Neural crest cell (in vitro differentiated cells): Measurements from ENCODE around the gene IL3. TPM values are rescaled to one million over a fixed set of nuclear protein-coding genes. Genes with fewer than 3 reads are reported as not detected.

Experiments used
- DNase-seq: peaks from one replicate; pipeline ENCODE4 v3.0.0; 2021; ENCODE audit warnings: low read depth, mixed read lengths, low spot score
- H3K27ac Mint-ChIP-seq: one replicate; pipeline ENCODE4 v1.8.0; 2021; ENCODE audit warnings: mild to moderate bottlenecking, mixed read lengths; ENCODE audit not compliant: unreplicated experiment
- H3K27me3 Mint-ChIP-seq: 2 replicates; pipeline ENCODE4 v1.8.0; 2021; ENCODE audit warnings: low read depth, mild to moderate bottlenecking, mixed read lengths
- H3K36me3 Mint-ChIP-seq: 2 replicates; pipeline ENCODE4 v1.8.0; 2021; ENCODE audit warnings: low read depth, mild to moderate bottlenecking, mixed read lengths
- H3K4me1 Mint-ChIP-seq: 2 replicates; pipeline ENCODE4 v1.8.0; 2021; ENCODE audit warnings: mixed read lengths
- H3K4me3 Mint-ChIP-seq: one replicate; pipeline ENCODE4 v1.8.0; 2021; ENCODE audit warnings: mild to moderate bottlenecking, mixed read lengths
- H3K9me3 Mint-ChIP-seq: 2 replicates; pipeline ENCODE4 v1.8.0; 2021; ENCODE audit warnings: mixed read lengths
- CTCF ChIP-seq: fragments of 200-600 bp; sonication (generic); conservative IDR thresholded peaks from 2 replicates; pipeline ENCODE4 v1.5.0; 2021; ENCODE audit warnings: antibody characterized with exemption, mild to moderate bottlenecking
- total RNA-seq: library from RNA; stranded (reverse); gene quantifications from 2 replicates; pipeline ENCODE4 v1.2.1, GENCODE V29; 2021

IL3 gene
- total RNA-seq, 1 donor from 2014 or later: not detected

- H3K4me3 Mint-ChIP-seq: no peak overlapping the region
- no peak for DNase-seq
- H3K27ac Mint-ChIP-seq: peak overlapping the region; percentile 21
- H3K9me3 Mint-ChIP-seq: no peaks in the 10 kb centered on the region
- H3K27me3 Mint-ChIP-seq: no peaks in the 10 kb centered on the region
- H3K36me3 Mint-ChIP-seq: no peaks in the 10 kb centered on the region
- no peaks in the 10 kb centered on the region for H3K4me1 Mint-ChIP-seq
- TF ChIP-seq CTCF: no peak
These were observed 9.5 kb upstream of the IL3 start for GRCh38 chr5:132050661-132051552.

DNA sequence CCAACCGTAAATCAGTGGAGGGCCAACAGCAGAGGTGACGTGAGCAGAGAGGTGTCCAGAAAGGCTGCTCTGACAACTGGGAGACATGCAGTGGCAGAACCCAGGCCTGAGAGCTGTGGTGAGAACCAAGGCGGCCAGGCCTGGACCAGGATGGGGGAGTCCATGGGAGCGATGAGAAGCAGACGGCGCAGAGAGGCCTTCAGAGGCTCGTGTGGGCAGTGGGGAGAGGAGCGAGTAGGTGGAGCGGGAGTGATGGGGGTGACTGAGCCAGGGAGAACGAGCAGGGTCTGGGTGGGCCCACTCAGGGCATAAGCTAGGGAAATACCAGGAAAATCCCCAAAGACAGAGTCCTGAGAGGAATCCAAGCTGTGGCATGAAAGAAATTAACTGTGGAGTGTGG, 7.9 kb upstream of the IL3 start:
- Mint-ChIP-seq H3K4me1 (no peaks in the 10 kb centered on the region), H3K9me3 (no peaks in the 10 kb centered on the region), H3K27me3 (no peaks in the 10 kb centered on the region), H3K27ac (no peak overlapping the region), H3K4me3 (no peak overlapping the region), H3K36me3 (no peaks in the 10 kb centered on the region)
- no peak for DNase-seq
- TF ChIP-seq CTCF: no peak

DNA sequence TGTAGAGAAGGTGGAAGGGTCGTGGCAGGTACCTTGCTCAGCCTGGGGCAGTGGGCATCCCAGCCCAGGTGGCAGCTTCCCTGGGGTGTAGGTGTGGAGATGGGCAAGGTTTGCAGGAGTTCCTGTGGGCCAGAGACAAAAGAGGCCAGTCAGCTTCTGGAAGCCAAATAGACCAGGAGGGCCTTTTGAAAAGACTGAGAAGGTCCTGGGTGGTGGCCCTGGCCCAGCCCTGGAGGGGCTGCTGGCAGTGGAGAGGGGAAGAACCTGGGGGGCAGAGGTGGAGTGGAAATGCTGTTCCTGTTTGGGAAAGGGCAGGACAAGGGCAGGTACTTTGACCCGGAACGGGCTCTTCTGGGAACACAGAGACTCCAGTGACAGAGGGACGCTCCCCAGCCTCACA, 7.0 kb upstream of the IL3 start:
- DNase-seq: no peak
- Mint-ChIP-seq H3K27ac (no peak overlapping the region), H3K4me3 (no peak overlapping the region), H3K4me1 (no peaks in the 10 kb centered on the region), H3K9me3 (no peaks in the 10 kb centered on the region), H3K36me3 (no peaks in the 10 kb centered on the region), H3K27me3 (no peaks in the 10 kb centered on the region)
- TF ChIP-seq CTCF: no peak

GRCh38 chr5:132054031-132054696, 6.3 kb upstream of the IL3 start:
- no peak for TF ChIP-seq CTCF
- DNase-seq: no peak
- peak overlapping the region; percentile 86 for H3K27ac Mint-ChIP-seq
- H3K4me1 Mint-ChIP-seq: no peaks in the 10 kb centered on the region
- H3K4me3 Mint-ChIP-seq: no peak overlapping the region
- no peaks in the 10 kb centered on the region for H3K36me3 Mint-ChIP-seq
- H3K27me3 Mint-ChIP-seq: no peaks in the 10 kb centered on the region
- H3K9me3 Mint-ChIP-seq: no peaks in the 10 kb centered on the region

GRCh38 chr5:132054697-132055440, 5.6 kb upstream of the IL3 start:
- no peak overlapping the region for H3K27ac Mint-ChIP-seq
- H3K27me3 Mint-ChIP-seq: no peaks in the 10 kb centered on the region
- H3K36me3 Mint-ChIP-seq: no peaks in the 10 kb centered on the region
- no peaks in the 10 kb centered on the region for H3K4me1 Mint-ChIP-seq
- H3K9me3 Mint-ChIP-seq: no peaks in the 10 kb centered on the region
- TF ChIP-seq CTCF: no peak
- no peak overlapping the region for H3K4me3 Mint-ChIP-seq
- DNase-seq: no peak
